ENCODE measurements around the gene ATP8B4.

Gene ATP8B4

DNA sequence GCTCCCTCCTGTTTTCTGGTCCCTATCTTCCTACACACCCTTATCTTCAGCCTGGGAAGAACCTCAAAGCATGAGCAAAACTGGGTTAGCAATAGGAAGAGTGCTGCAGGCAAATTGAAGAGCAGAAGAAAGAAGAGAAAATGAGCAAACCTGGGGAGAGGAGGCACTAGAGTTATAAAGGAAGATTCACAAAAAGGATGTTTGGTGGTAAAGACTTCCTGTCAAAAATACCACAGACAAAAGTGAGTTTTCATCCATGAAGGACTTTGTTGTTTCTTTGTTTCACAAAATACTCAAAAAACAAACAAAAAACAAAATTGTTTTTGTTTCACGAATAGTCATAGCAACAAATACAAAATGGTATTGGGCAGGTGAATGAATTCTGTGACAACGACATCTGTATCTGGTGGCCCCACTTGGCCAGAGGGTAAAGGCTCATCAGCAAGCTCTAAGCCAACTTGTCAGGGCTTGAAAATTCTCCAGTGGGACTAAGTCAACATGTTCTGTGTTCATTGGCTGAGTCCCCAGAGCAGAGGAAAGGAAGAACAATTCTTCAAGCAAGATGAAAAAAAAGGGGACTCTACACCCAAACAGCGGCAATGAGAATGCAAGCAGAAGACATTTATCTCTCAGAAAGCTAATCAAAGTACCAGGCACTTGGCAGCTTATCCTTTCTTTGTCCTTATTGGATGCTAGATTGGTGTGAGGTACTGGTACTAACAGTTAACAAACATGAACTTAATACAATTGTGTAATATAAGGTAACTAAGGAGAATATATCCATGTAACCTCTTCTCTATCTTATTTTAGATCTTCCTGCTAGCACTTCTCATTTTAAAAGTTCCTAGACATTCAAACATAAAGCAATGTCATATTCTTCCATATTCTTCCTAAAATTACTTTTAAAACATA, 9.7 kb downstream of the ATP8B4 start:
- TF ChIP-seq, protein P1, sequence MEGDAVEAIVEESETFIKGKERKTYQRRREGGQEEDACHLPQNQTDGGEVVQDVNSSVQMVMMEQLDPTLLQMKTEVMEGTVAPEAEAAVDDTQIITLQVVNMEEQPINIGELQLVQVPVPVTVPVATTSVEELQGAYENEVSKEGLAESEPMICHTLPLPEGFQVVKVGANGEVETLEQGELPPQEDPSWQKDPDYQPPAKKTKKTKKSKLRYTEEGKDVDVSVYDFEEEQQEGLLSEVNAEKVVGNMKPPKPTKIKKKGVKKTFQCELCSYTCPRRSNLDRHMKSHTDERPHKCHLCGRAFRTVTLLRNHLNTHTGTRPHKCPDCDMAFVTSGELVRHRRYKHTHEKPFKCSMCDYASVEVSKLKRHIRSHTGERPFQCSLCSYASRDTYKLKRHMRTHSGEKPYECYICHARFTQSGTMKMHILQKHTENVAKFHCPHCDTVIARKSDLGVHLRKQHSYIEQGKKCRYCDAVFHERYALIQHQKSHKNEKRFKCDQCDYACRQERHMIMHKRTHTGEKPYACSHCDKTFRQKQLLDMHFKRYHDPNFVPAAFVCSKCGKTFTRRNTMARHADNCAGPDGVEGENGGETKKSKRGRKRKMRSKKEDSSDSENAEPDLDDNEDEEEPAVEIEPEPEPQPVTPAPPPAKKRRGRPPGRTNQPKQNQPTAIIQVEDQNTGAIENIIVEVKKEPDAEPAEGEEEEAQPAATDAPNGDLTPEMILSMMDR (IDR thresholded peaks at IDR 0.05; ENCODE audit: poor library complexity, severe bottlenecking), result no peak
- Histone ChIP-seq H3K4me3 (ENCODE audit: severe bottlenecking) (no peak overlapping the region), H3K36me3 (ENCODE audit: low read depth) (no peaks in the 10 kb centered on the region), H3K9me3 (ENCODE audit: severe bottlenecking) (no peaks in the 10 kb centered on the region), H3K4me1 (ENCODE audit: insufficient read depth, poor library complexity, severe bottlenecking) (no peaks in the 10 kb centered on the region), H3K27me3 (ENCODE audit: insufficient read depth, poor library complexity, severe bottlenecking) (no peaks in the 10 kb centered on the region), H3K27ac (ENCODE audit: poor library complexity, severe bottlenecking) (no peak overlapping the region)
- ATAC-seq (ENCODE audit: low read depth) (no peak), DNase-seq (ENCODE audit: low spot score) (no peak)

DNA sequence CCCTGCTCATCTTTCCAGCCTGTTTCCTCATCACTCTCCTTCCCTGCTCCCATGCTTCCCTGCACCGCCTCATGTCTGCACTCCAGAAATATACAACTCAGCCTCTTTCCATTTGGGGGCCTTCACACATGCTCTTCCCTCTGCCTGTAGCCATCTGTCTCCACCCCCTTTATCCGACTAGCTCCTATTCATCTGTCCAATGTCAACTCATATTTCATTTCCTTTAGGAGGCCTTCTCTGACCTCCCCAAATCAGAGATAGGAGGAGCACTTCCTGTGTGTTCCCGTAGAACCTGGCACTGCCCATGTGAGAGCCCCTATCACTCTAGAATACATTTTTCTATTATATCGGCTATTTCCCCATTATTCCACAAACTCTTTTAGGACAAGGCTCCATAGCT, 10.6 kb downstream of the ATP8B4 start:
- TF ChIP-seq, protein P1 (IDR thresholded peaks at IDR 0.05; ENCODE audit: poor library complexity, severe bottlenecking), result no peak
- Histone ChIP-seq H3K4me3 (ENCODE audit: severe bottlenecking) (no peak overlapping the region), H3K27me3 (ENCODE audit: insufficient read depth, poor library complexity, severe bottlenecking) (no peaks in the 10 kb centered on the region), H3K9me3 (ENCODE audit: severe bottlenecking) (no peaks in the 10 kb centered on the region), H3K27ac (ENCODE audit: poor library complexity, severe bottlenecking) (no peak overlapping the region), H3K4me1 (ENCODE audit: insufficient read depth, poor library complexity, severe bottlenecking) (no peaks in the 10 kb centered on the region), H3K36me3 (ENCODE audit: low read depth) (no peaks in the 10 kb centered on the region)
- DNase-seq (ENCODE audit: low spot score) (no peak), ATAC-seq (ENCODE audit: low read depth) (no peak; the same call in 2 of the 3 replicates)

- no peaks in the 10 kb centered on the region for H3K4me1 ChIP-seq (ENCODE audit: insufficient read depth, poor library complexity, severe bottlenecking)
- no peaks in the 10 kb centered on the region for H3K9me3 ChIP-seq (ENCODE audit: severe bottlenecking)
- no peak for DNase-seq (ENCODE audit: low spot score)
- H3K27me3 ChIP-seq (ENCODE audit: insufficient read depth, poor library complexity, severe bottlenecking), result no peaks in the 10 kb centered on the region
- H3K27ac ChIP-seq (ENCODE audit: poor library complexity, severe bottlenecking), result no peak overlapping the region
- TF ChIP-seq, protein P1 (IDR thresholded peaks at IDR 0.05; ENCODE audit: poor library complexity, severe bottlenecking), result no peak
- no peak for ATAC-seq (ENCODE audit: low read depth)
- H3K4me3 ChIP-seq (ENCODE audit: severe bottlenecking), result no peak overlapping the region
- no peaks in the 10 kb centered on the region for H3K36me3 ChIP-seq (ENCODE audit: low read depth)
Observed at GRCh38 chr15:50107591-50108408, 11.2 kb downstream of the ATP8B4 start.

- H3K9me3 ChIP-seq (ENCODE audit: severe bottlenecking), result no peaks in the 10 kb centered on the region
- TF ChIP-seq, protein P1 (IDR thresholded peaks at IDR 0.05; ENCODE audit: poor library complexity, severe bottlenecking), result no peak
- H3K4me3 ChIP-seq (ENCODE audit: severe bottlenecking), result no peak overlapping the region
- no peaks in the 10 kb centered on the region for H3K27me3 ChIP-seq (ENCODE audit: insufficient read depth, poor library complexity, severe bottlenecking)
- DNase-seq (ENCODE audit: low spot score) (no peak), ATAC-seq (ENCODE audit: low read depth) (no peak)
- no peak overlapping the region for H3K27ac ChIP-seq (ENCODE audit: poor library complexity, severe bottlenecking)
- H3K36me3 ChIP-seq (ENCODE audit: low read depth), result no peaks in the 10 kb centered on the region
- no peaks in the 10 kb centered on the region for H3K4me1 ChIP-seq (ENCODE audit: insufficient read depth, poor library complexity, severe bottlenecking)
Observed at GRCh38 chr15:50107157-50107556, 11.9 kb downstream of the ATP8B4 start.
